Ovary (tissue), 3 donors: Measurements from ENCODE around the gene CCL4.

ENCODE experiments used
- POLR2A ChIP-seq: fragments of 450-650 bp; IDR thresholded peaks from one replicate; pipeline ENCODE4 v1.6.1; 2017; ENCODE audit warnings: antibody characterized with exemption, mild to moderate bottlenecking, moderate library complexity
- TF ChIP-seq, protein P1 (sequence below), 3 donors: fragments of 450-650 bp in 2 of 3; fragments of 200-600 bp in 1 of 3; IDR thresholded peaks; one replicate each; pipeline versions ENCODE4 v1.5.1 to v1.8.0; 2016 to 2022; ENCODE audit warnings: antibody characterized with exemption in 3 of 3, mild to moderate bottlenecking in 1 of 3
- donor health status: DM: no; HTN: no; CAD: no.

DNA sequence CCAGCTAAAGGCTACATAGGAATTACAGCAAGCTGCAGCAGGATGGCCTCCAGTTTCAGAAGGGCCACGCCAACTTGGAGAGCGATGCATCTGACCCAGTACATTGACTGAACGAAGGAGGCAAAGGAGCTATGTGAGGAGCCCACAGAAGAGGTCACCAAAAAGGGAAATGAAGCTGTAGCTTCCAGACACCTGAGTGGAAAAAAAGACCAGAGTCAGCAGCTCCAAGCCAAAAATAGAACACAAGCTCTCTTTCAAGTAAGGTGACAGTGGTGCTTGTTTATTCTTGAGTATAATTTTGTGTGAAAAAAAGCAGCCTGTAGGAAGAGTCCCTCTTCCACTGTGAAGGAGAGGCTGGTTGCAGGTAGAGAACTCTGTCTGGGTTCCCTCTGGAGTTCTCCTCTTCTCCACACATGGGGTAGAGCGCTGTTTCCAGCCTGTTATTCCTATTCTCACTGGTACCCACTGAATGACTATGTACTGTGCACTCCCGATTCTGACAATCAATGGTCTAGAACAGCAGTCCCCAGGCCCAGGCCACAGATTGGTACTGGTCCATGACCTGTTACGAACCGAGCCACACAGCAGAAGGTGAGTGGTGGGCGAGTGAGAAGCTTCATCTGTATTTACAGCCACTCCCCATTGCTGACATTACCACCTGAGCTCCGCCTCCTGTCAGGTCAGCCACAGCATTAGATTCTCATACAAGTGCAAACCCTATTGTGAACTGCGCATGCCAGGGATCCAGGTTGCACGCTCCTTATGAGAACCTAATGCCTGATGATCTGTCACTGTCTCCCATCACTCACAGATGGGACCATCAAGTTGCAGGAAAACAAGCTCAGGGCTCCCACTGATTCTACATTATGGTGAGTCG lies 15.1 kb downstream of the CCL4 start:
- TF ChIP-seq, protein P1, sequence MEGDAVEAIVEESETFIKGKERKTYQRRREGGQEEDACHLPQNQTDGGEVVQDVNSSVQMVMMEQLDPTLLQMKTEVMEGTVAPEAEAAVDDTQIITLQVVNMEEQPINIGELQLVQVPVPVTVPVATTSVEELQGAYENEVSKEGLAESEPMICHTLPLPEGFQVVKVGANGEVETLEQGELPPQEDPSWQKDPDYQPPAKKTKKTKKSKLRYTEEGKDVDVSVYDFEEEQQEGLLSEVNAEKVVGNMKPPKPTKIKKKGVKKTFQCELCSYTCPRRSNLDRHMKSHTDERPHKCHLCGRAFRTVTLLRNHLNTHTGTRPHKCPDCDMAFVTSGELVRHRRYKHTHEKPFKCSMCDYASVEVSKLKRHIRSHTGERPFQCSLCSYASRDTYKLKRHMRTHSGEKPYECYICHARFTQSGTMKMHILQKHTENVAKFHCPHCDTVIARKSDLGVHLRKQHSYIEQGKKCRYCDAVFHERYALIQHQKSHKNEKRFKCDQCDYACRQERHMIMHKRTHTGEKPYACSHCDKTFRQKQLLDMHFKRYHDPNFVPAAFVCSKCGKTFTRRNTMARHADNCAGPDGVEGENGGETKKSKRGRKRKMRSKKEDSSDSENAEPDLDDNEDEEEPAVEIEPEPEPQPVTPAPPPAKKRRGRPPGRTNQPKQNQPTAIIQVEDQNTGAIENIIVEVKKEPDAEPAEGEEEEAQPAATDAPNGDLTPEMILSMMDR (IDR thresholded peaks at IDR 0.05): no peak
- no peak for TF ChIP-seq POLR2A
